PC-3 (cell line): ENCODE measurements around the gene PAOX.

Experiments
- EZH2 ChIP-seq: fragments of 300-600 bp; sonication (generic); IDR thresholded peaks from one replicate; pipeline ENCODE4 v1.6.1; 2017; ENCODE audit warnings: antibody characterized with exemption, mild to moderate bottlenecking, low read length; ENCODE audit not compliant: unreplicated experiment
- EZH2phosphoT487 ChIP-seq: fragments of 300-600 bp; sonication (generic); IDR thresholded peaks from 2 replicates; pipeline ENCODE4 v1.6.1; 2018; ENCODE audit warnings: mild to moderate bottlenecking, antibody characterized with exemption, low read length, borderline replicate concordance
- TF ChIP-seq, protein P1 (sequence below): fragments of 300-600 bp; sonication (generic); conservative IDR thresholded peaks from 2 replicates; pipeline ENCODE4 v1.5.1; 2017; ENCODE audit warnings: antibody characterized with exemption, low read depth, mild to moderate bottlenecking, low read length

DNA sequence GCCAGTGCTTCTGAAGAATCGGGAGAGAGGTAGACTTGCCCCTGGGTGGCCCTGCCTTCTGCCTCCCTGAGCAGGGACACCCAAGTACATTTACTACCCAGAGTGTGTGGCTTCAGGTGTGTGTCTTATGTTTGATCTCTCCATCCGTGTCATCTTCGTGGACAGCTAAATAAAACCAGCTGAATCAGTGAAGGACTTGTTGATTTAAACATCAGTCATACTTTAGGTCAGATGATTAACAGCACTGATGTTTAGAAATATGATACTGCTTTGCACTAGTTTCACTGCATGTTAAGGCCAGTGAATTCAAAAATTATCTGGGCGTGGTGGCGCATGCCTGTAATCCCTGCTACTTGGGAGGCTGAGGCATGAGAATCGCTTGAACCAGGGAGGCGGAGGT, 18.9 kb downstream of the PAOX start:
- TF ChIP-seq EZH2 = no peak
- TF ChIP-seq, protein P1, sequence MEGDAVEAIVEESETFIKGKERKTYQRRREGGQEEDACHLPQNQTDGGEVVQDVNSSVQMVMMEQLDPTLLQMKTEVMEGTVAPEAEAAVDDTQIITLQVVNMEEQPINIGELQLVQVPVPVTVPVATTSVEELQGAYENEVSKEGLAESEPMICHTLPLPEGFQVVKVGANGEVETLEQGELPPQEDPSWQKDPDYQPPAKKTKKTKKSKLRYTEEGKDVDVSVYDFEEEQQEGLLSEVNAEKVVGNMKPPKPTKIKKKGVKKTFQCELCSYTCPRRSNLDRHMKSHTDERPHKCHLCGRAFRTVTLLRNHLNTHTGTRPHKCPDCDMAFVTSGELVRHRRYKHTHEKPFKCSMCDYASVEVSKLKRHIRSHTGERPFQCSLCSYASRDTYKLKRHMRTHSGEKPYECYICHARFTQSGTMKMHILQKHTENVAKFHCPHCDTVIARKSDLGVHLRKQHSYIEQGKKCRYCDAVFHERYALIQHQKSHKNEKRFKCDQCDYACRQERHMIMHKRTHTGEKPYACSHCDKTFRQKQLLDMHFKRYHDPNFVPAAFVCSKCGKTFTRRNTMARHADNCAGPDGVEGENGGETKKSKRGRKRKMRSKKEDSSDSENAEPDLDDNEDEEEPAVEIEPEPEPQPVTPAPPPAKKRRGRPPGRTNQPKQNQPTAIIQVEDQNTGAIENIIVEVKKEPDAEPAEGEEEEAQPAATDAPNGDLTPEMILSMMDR = no peak
- TF ChIP-seq EZH2phosphoT487 = no peak
